Measurements from ENCODE around the gene CYTH4. TPM values are rescaled to one million over a fixed set of nuclear protein-coding genes. Genes with fewer than 3 reads are reported as not detected.
"Not testable (repeated sequence)": the region's sequence is repeated elsewhere in the genome, so short reads cannot be mapped to it uniquely, and the experiment has no call there.

The CYTH4 gene
- total RNA-seq, 1 experiment from 2014 or later: not detected

DNA sequence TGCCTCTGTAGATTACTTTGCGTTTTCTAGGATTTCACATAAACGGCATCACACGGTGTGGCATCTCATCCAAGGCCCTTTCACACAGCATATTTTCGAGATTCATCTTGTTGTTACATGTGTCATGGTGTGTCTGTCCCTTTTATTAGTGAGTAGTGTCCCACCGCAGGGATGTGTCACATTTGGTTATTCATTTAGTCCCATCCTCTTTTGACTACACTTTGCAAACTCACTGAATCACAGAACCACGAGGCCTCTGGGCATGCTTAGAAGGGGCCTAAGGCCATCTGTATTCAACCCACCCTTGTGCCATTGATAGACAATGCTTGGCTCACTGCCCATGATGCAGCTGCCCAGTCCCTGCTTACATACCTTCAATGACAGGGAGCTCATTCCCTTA, 34.1 kb upstream of the CYTH4 start:
- DNase-seq (ENCODE audit: low read depth): peak; percentile 46

- DNase-seq (ENCODE audit: low read depth): no peak
These were observed 32.3 kb upstream of the CYTH4 start for GRCh38 chr22:37249986-37250385.

DNA sequence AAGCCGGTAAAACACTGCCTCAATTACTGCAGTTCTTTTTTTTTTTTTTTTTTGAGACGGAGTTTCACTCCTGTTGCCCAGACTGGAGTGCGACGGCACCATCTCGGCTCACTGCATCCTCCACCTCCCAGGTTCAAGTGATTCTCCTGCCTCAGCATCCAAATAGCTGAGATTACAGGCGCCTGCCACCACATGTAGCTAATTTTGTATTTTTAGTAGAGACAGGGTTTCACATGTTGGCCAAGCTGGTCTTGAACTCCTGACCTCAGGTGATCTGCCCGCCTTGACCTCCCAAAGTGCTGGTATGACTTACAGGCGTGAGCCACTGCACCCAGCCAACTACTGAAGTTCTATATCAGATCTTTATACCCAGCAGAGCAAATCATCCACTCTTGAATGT, 30.5 kb upstream of the CYTH4 start:
- DNase-seq (ENCODE audit: low read depth): not testable (repeated sequence)

DNA sequence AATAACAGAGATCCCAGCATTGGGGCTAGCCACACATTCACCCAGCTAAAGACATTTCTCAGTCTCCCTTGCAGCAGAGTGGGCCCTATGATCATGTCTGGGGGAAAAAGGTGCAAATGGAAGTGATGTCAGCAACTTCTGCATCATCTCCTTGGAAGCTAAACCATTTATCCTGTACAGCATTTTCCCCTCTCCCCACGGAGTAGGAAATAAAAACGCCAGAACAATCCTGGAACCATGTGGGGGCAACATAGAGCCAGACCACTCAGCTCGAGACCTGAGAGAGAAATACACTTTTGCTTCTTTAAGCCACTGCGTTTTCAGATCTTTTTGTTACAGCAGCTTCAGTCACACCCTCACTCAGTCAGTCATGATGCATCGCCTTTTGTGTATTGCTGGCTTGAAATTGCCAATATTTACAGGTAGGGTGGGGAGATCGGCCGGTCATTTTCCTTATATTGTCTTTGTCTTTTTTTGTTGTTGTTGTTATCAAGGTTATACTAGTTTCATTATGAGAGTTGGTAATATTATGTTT, 29.1 kb upstream of the CYTH4 start:
- no peak for DNase-seq (ENCODE audit: low read depth)

GRCh38 chr22:37254209-37254866, 28.0 kb upstream of the CYTH4 start:
- DNase-seq (ENCODE audit: low read depth): peak; percentile 69

- no peak for DNase-seq (ENCODE audit: low read depth)
These were observed 27.5 kb upstream of the CYTH4 start for GRCh38 chr22:37254867-37255233.

DNA sequence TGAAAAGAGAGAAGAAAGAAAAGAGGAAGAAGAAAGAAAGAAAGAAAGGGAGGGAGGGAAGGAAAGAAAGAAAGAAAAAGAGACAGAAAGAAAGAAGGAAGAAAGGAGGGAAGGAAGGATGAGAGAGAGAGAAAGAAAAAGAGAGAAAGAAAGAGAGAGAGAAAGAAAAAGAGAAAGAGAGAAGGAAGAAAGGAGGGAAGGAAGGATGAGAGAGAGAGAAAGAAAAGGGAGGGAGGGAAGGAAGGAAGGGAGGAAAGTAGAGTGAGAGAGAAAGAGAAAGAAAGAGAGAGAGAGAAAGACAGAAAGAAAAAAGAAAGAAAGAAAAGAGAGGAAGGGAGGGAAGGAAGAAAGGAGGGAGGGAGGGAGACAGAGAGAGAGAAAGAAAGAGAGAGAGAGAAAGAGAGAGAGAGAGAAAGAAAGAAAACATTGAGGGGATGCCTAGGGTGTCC, 26.7 kb upstream of the CYTH4 start:
- no peak for DNase-seq (ENCODE audit: low read depth)

DNA sequence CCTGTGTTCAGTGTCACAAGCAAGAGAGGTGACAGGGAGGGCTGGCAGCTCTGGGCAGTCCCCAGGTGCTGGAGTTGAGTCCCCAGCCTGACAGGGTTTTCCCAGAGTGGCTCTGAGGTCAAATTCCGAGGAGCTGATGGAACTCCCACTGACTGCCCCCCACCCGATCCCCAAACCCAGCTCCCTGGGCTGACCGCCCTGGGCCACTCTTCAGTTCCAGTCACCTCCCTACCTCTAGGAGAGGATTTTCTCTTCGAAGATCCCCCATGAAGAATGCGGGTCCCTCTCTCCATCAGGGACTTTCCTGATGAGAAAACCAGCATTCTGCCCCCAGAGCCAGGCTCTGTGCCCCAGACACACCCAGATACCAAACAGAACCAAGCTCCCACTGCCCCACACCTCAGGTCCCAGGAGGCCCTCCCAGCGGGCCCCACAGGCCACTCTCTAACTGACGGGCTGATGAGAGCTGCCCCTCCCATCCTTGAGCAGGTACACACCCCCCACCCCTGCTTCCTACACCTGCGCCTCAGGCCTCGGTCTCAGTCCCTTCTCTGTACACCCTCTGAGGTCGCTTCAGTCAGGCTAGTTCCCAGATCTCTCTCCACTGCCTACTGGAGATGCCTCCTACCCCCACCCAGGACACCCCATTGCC, 26.1 kb upstream of the CYTH4 start:
- DNase-seq (ENCODE audit: low read depth): no peak

GRCh38 chr22:37258005-37258752, 24.1 kb upstream of the CYTH4 start:
- DNase-seq (ENCODE audit: low read depth): no peak

DNA sequence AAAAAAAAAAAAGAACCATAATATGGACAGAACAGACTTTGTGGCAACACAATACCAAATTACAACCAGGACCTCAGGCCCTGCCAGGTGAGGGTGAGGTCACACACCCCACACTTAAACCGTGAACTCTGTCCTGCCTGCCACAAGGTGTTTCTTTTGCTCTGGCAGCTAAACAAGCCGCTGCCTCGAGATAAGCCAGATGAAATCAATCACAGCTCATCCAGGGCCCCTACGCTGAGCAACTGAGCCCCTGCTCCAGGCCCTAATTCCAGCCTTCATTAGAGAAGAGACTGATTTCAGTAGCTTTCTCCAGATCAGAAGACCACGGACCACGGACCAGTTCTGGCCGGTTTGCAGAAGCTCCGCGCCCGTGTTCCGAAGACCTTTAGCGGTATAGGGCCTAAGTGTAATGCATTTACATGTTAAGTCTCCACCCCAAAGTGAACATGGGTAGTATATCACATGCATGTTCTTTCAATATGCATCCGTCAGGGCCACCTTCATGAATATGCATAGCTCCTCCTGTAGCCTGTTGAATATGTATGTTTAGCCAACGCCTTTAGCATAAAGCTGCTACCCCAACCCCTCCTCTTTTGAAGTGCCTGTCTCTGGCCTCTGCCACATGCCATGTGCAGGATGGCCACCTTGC, 23.4 kb upstream of the CYTH4 start:
- DNase-seq (ENCODE audit: low read depth): no peak

DNA sequence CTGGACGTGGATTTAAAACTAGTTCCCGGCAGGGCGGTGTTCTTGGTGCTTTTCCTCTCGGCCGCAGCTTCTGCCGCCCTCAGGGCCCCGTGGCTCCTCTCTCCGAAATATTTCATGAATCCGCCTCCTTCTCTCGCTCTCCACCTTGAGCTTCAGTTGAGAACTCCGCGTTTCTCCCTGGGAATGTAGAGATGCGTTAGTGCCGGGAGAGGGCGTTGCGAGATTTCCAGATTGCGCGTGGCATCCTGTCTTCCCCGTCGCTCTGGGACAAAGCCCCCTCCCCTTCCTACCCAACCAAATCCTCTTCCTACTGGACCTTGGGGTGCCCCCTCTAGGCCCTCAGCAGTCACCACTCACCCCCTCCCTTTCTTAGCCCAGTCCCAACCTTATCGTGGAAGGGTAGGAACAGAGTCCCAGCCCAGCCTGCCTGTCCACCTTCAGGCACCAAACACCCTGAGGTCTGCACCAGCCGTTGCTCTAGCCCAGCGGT, 22.7 kb upstream of the CYTH4 start:
- peak; percentile 38 for DNase-seq (ENCODE audit: low read depth)

DNA sequence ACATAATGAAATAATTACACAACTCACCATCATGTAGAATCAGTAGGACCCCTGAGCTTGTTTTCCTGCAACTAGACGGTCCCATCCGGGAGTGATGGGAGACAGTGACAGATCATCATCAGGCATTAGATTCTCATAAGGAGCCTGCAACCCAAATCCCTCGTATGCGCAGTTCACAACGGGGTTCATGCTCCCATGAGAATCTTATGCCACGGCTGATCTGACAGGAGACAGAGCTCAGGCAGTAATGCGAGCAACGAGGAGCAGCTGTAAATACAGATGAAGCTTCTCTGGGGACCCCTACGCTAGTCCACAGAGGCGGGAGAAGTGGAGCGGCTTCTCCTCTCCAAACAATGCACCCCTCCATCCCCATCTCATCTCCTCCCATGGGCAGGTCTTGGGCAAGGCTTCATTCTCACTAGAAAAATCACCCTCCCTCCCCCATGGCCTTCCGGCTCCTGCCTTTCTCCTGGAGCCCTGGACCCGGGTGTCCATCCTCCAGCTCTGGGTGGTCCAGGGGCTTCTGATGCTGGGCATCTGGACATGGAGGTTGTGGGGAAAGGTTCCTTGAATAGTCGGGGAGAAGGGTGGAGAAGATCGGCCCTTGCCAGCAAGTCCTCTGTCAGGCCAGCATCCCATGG, 22.0 kb upstream of the CYTH4 start:
- DNase-seq (ENCODE audit: low read depth): no peak

DNA sequence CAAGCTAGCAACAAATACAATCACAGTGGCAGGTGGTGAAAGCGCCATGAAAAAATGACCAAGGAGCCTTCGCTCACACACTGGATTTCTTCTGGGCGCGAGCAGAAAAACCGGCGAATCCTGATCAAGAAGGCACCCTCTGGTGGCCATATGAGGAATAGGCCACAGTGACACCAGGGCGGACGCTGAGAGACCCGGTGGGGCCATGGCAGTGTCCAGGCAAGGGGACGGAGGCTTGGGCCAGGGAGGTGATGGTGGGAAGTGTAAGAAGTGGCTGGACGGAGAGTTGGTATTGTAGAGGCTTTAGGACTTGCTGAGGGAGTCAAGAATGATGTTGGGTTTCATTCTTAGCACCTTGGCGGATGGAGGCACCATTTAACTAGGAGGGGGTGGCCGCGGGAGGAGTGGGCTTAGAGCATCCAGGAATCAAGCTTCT, 21.4 kb upstream of the CYTH4 start:
- peak; percentile 45 for DNase-seq (ENCODE audit: low read depth)

DNA sequence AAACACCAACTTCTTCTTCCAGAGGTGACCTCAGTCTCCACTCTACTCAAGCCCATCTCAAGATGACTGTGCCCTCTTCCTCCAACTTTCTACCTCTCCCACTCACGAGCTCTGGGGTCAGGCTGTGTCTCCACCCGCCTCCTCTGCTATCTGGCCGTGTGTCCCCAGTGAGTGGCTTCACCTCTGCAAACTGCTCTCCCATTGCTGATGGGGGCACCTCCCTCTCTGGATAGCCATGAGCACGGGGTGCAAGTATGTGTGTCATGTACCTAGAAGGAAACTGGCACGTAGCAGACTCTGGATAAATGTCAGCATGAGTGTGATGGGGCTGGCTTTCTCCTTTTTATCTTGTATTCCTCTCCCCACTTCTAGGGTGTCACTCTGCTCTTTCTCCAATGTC, 20.0 kb upstream of the CYTH4 start:
- no peak for DNase-seq (ENCODE audit: low read depth)

- no peak for DNase-seq (ENCODE audit: low read depth)
These were observed 18.1 kb upstream of the CYTH4 start for GRCh38 chr22:37263966-37264887.

- DNase-seq (ENCODE audit: low read depth): no peak
These were observed 15.7 kb upstream of the CYTH4 start for GRCh38 chr22:37266581-37267134.

DNA sequence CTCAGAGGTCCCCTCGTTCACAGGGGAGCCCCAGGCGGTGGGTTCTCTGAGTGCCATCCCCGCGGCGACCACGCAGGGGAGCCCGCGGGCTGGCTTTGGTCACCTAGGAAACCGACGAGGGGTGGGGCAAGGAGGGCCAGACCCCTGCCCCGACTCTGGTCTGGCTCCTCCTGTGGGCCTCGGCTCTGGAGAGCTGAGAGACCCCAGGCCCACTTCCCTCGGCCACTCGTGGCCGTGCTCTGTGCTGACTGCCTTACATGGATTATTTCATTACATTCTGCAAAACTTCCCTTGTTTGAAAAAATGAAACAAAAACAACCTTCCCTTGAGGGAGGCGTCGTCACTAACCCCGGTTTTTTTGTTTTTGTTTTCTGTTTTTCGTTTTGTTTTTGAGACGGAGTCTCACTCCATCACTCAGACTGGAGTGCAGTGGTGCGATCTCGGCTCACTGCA, 15.1 kb upstream of the CYTH4 start:
- no peak for DNase-seq (ENCODE audit: low read depth)

DNA sequence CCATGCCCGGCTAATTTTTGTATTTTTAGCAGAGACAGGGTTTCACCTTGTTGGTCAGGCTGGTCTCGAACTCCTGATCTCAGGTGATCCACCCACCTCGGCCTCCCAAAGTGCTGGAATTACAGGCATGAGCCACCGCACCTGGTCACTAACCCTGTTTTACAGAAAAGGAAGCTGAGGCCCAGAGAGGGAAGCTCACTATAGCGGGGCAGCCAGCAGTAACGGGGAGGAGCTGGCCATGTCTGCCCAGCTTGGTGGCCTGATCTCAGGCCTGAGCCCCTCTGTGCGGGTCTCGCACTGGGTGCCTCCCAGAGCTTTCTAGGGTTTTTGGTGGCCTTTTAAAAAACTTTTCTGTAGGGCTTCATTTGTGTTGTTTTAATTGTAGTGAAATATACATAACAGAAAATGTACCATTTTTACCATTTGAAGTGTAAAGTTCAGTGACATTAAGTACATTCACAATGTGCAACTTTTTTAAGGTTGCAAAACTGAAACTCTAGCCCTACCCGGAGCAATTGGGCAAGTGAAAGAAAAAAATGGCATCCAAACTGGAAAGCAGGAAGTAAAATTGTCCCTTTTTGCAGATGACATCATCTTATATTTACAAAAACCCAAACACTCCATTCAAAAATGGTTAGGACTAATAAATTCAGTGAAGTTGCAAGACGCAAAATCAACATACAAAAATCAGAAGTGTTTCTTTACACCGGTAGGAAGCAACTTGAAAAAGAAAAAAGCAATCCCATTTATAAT, 14.5 kb upstream of the CYTH4 start:
- DNase-seq (ENCODE audit: low read depth): no peak
